Measurements from ENCODE around the gene ASS1.

Gene ASS1

GRCh38 chr9:130405657-130406257 is 39.0 kb upstream of the ASS1 start:
- H3K36me3 ChIP-seq (ENCODE audit: low read depth), result no peaks in the 10 kb centered on the region
- no peaks in the 10 kb centered on the region for H3K4me1 ChIP-seq (ENCODE audit: insufficient read depth, poor library complexity, severe bottlenecking)
- TF ChIP-seq, protein P1, sequence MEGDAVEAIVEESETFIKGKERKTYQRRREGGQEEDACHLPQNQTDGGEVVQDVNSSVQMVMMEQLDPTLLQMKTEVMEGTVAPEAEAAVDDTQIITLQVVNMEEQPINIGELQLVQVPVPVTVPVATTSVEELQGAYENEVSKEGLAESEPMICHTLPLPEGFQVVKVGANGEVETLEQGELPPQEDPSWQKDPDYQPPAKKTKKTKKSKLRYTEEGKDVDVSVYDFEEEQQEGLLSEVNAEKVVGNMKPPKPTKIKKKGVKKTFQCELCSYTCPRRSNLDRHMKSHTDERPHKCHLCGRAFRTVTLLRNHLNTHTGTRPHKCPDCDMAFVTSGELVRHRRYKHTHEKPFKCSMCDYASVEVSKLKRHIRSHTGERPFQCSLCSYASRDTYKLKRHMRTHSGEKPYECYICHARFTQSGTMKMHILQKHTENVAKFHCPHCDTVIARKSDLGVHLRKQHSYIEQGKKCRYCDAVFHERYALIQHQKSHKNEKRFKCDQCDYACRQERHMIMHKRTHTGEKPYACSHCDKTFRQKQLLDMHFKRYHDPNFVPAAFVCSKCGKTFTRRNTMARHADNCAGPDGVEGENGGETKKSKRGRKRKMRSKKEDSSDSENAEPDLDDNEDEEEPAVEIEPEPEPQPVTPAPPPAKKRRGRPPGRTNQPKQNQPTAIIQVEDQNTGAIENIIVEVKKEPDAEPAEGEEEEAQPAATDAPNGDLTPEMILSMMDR (IDR thresholded peaks at IDR 0.05; ENCODE audit: poor library complexity, severe bottlenecking), result no peak
- ATAC-seq (ENCODE audit: low read depth), result no peak
- DNase-seq (ENCODE audit: low spot score), result no peak
- no peaks in the 10 kb centered on the region for H3K27me3 ChIP-seq (ENCODE audit: insufficient read depth, poor library complexity, severe bottlenecking)
- H3K4me3 ChIP-seq (ENCODE audit: severe bottlenecking), result no peak overlapping the region
- H3K27ac ChIP-seq (ENCODE audit: poor library complexity, severe bottlenecking), result no peak overlapping the region
- no peaks in the 10 kb centered on the region for H3K9me3 ChIP-seq (ENCODE audit: severe bottlenecking)

- TF ChIP-seq, protein P1 (IDR thresholded peaks at IDR 0.05; ENCODE audit: poor library complexity, severe bottlenecking), result no peak
- H3K36me3 ChIP-seq (ENCODE audit: low read depth), result no peaks in the 10 kb centered on the region
- no peak overlapping the region for H3K4me3 ChIP-seq (ENCODE audit: severe bottlenecking)
- no peaks in the 10 kb centered on the region for H3K9me3 ChIP-seq (ENCODE audit: severe bottlenecking)
- H3K4me1 ChIP-seq (ENCODE audit: insufficient read depth, poor library complexity, severe bottlenecking), result no peaks in the 10 kb centered on the region
- peak; percentile 56; the same call in 1 of the 3 replicates for ATAC-seq (ENCODE audit: low read depth)
- no peak overlapping the region for H3K27ac ChIP-seq (ENCODE audit: poor library complexity, severe bottlenecking)
- DNase-seq (ENCODE audit: low spot score), result no peak
- H3K27me3 ChIP-seq (ENCODE audit: insufficient read depth, poor library complexity, severe bottlenecking), result no peaks in the 10 kb centered on the region
Measured at GRCh38 chr9:130406278-130406895, 38.4 kb upstream of the ASS1 start.

DNA sequence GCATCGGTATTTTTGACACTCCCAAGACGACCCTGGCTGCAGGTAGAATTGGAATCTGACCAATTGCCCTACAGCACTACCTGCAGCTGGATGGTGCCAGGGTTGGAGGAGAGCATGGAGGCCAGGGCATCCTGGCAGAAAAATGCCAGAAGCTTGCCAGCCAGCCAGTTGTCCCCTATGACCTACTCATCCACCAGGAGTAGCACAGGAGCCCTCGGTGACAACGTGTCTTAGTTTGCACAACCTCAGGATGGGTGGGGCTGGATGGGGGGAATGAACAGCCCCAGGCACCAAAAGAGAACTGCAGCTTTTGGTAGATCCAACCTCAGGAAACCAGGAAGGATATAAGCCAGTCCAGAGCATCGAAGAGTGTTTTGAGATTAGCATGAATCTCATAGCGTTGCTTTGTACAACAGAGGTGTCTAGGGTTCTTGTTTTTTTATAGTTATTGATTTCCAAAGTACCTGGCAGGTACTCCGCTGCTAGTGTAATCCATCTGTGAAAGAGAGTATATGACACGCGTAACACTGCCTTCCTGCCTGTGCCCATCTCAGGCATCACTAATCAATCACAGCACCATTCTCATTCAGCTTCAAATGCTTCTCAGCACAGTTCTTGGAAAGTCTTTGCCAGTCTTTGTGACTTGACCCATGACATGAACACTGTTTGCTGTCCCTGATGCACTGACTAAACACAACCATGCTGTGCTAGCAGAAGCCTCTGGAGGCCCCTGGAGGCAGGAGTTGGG is 36.7 kb upstream of the ASS1 start:
- Histone ChIP-seq H3K9me3 (ENCODE audit: severe bottlenecking) (no peaks in the 10 kb centered on the region), H3K4me1 (ENCODE audit: insufficient read depth, poor library complexity, severe bottlenecking) (no peaks in the 10 kb centered on the region), H3K4me3 (ENCODE audit: severe bottlenecking) (no peak overlapping the region), H3K36me3 (ENCODE audit: low read depth) (no peaks in the 10 kb centered on the region), H3K27ac (ENCODE audit: poor library complexity, severe bottlenecking) (no peak overlapping the region), H3K27me3 (ENCODE audit: insufficient read depth, poor library complexity, severe bottlenecking) (no peaks in the 10 kb centered on the region)
- TF ChIP-seq, protein P1 (IDR thresholded peaks at IDR 0.05; ENCODE audit: poor library complexity, severe bottlenecking), result no peak
- DNase-seq (ENCODE audit: low spot score), result no peak
- no peak for ATAC-seq (ENCODE audit: low read depth)

DNA sequence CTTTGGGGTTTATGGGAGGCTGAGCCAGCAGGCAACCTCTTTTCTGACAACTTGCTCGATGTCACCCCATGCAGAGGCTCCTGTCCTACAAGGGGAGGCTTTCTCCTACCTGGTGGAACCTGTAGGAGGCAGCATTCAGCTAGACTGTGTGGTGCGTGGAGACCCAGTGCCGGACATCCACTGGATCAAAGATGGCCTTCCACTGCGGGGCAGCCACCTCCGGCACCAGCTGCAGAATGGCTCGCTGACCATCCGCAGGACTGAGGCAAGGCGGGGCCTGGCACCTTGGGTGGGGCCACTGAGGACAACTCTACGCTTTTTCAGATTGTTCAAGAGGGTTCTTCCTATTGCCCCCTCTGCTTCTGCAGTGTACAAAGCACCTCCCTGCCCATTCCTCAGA is 36.1 kb upstream of the ASS1 start:
- no peak overlapping the region for H3K4me3 ChIP-seq (ENCODE audit: severe bottlenecking)
- H3K9me3 ChIP-seq (ENCODE audit: severe bottlenecking), result no peaks in the 10 kb centered on the region
- TF ChIP-seq, protein P1 (IDR thresholded peaks at IDR 0.05; ENCODE audit: poor library complexity, severe bottlenecking), result no peak
- H3K36me3 ChIP-seq (ENCODE audit: low read depth), result no peaks in the 10 kb centered on the region
- no peaks in the 10 kb centered on the region for H3K27me3 ChIP-seq (ENCODE audit: insufficient read depth, poor library complexity, severe bottlenecking)
- H3K27ac ChIP-seq (ENCODE audit: poor library complexity, severe bottlenecking), result no peak overlapping the region
- ATAC-seq (ENCODE audit: low read depth) (no peak), DNase-seq (ENCODE audit: low spot score) (no peak)
- no peaks in the 10 kb centered on the region for H3K4me1 ChIP-seq (ENCODE audit: insufficient read depth, poor library complexity, severe bottlenecking)

Data from RWPE2 (cell line).